Measurements from ENCODE around the gene ERBB4.

The ERBB4 gene

GRCh38 chr2:211931314-211931713 lies 607.3 kb downstream of the ERBB4 start:
- DNase-seq (ENCODE audit: extremely low read depth, low read depth) = no peak
- TF ChIP-seq CTCF (IDR thresholded peaks at IDR 0.05; ENCODE audit: low read depth, low read length, missing control alignments) = no peak
- H3K4me3 ChIP-seq (replicated peaks; ENCODE audit: low read depth, low read length) = no peak overlapping the region

GRCh38 chr2:211930331-211930730 lies 608.3 kb downstream of the ERBB4 start:
- no peak for DNase-seq (ENCODE audit: extremely low read depth, low read depth)
- TF ChIP-seq CTCF (IDR thresholded peaks at IDR 0.05; ENCODE audit: low read depth, low read length, missing control alignments) = no peak
- no peak overlapping the region for H3K4me3 ChIP-seq (replicated peaks; ENCODE audit: low read depth, low read length)

- DNase-seq (ENCODE audit: extremely low read depth, low read depth) = no peak
- no peak overlapping the region for H3K4me3 ChIP-seq (replicated peaks; ENCODE audit: low read depth, low read length)
- no peak for TF ChIP-seq CTCF (IDR thresholded peaks at IDR 0.05; ENCODE audit: low read depth, low read length, missing control alignments)
These were observed 610.4 kb downstream of the ERBB4 start for GRCh38 chr2:211928201-211928600.

GRCh38 chr2:211923019-211923418 lies 615.6 kb downstream of the ERBB4 start:
- no peak overlapping the region for H3K4me3 ChIP-seq (replicated peaks; ENCODE audit: low read depth, low read length)
- DNase-seq (ENCODE audit: extremely low read depth, low read depth) = no peak
- TF ChIP-seq CTCF (IDR thresholded peaks at IDR 0.05; ENCODE audit: low read depth, low read length, missing control alignments) = no peak

GRCh38 chr2:211903961-211904360 lies 634.6 kb downstream of the ERBB4 start:
- no peak for TF ChIP-seq CTCF (IDR thresholded peaks at IDR 0.05; ENCODE audit: low read depth, low read length, missing control alignments)
- no peak for DNase-seq (ENCODE audit: extremely low read depth, low read depth)
- H3K4me3 ChIP-seq (replicated peaks; ENCODE audit: low read depth, low read length) = no peak overlapping the region

- no peak for TF ChIP-seq CTCF (IDR thresholded peaks at IDR 0.05; ENCODE audit: low read depth, low read length, missing control alignments)
- no peak for DNase-seq (ENCODE audit: extremely low read depth, low read depth)
- no peak overlapping the region for H3K4me3 ChIP-seq (replicated peaks; ENCODE audit: low read depth, low read length)
These were observed 637.3 kb downstream of the ERBB4 start for GRCh38 chr2:211901226-211901846.

- no peak for DNase-seq (ENCODE audit: extremely low read depth, low read depth)
- no peak for TF ChIP-seq CTCF (IDR thresholded peaks at IDR 0.05; ENCODE audit: low read depth, low read length, missing control alignments)
- H3K4me3 ChIP-seq (replicated peaks; ENCODE audit: low read depth, low read length) = no peak overlapping the region
These were observed 638.1 kb downstream of the ERBB4 start for GRCh38 chr2:211900518-211900917.
